HG02571 (cell line): ENCODE data around the gene CHP2.

Experiments used
- ATAC-seq: cut with Tn5 transposase; IDR thresholded peaks from one replicate; pipeline ENCODE4 v1.9.1; 2021; ENCODE audit warnings: mild to moderate bottlenecking, moderate library complexity; ENCODE audit not compliant: unreplicated experiment

Gene CHP2

DNA sequence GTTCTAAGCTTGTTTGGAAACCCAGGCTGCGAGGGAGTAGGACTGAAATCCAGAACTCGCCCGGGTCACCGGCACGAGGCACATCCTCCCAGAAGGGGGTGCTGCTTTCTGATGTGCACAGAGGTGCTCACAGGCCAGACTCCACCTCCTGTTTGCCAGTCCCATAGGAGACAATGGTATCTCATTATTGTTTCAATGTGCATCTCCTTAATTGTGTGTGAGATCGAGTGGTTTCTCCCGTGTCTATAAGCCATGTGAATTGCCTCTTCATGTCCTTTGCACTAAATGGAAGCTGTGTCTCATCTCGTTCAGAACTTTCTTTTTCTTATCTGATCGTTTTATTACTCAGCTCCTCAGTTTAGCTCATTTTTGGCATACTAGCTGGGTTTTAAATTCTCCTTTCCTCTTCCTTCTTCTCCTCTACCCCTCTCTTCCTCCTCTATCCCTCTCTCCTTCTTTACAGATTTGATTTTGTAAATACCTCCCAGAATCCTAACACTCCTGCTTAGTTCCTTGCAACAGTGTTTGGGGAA is 48.8 kb downstream of the CHP2 start:
- peak; percentile 66 for ATAC-seq

DNA sequence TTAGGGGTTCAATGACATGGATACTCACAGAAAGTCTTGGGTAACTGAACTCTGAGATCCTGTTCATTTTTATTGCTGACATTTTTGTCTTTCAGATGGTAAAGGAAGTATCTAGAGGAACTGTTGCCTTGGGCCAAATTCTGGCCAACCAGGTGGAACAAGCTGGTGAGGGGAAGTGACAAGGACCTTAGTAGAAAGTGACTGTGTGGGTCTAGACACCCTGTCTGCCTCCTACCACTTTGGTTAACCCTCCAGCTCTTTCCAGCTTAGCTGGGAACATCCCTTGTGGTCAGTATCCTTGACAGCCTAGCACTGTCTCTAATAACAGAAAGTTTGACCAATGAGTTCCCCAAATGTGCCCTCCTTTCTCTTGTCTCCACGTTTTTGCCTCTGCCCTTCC is 52.2 kb downstream of the CHP2 start:
- ATAC-seq, result no peak
